GM18951 (cell line): ENCODE measurements around the gene GRB14.

Source experiments
- POLR2A ChIP-seq: IDR thresholded peaks from 4 replicates; pipeline ENCODE4 v1.6.1; 2011; ENCODE audit warnings: mild to moderate bottlenecking; ENCODE audit not compliant: insufficient read length, insufficient read depth; ENCODE audit errors: extremely low read depth
- in situ Hi-C: fragments of 300-500 bp; cut with MboI; formaldehyde crosslinking; loops from one replicate; pipeline ENCODE4 v1.12.0; 2022; ENCODE audit warnings: low sequenced_read_pairs, mixed read lengths, inconsistent platforms; ENCODE audit not compliant: unreplicated experiment

Gene GRB14

DNA sequence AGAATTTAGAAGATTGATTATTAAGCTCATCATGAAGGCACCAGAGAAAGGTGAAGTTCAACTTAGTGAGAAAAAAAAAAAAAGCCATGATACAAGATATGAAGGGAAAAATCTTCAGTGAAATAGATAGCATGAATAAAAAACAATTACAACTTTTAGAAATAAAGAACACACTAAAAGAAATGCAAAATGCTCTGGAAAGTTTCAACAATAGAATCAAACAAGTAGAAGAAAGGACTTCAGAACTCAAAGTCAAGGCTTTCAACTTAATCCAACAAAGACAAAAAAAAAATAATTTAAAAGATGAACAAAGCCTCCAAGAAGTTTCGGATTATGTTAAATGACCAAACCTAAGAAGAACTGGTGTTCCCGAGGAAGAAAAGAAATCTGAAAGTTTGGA is 105.5 kb downstream of the GRB14 start:
- in situ Hi-C loops = no loop called here
- TF ChIP-seq POLR2A = no peak

DNA sequence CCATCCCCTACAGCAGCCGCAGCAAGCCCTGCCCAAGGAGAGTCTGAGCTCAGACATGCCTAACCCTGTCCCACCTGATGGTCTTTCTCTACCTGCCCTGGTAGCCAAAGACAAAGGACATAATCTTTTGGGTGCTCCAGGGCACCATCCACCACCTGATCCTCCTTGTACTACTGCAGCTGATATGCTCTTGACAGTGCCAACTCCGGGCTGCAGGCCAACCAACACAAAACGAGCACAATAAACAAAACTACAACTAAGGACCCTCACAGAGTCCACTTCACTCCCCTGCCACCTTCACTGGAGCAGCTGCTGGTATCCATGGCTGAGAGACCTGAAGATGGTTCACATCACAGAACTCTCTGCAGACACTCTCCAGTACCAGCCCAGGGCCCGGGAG is 106.3 kb downstream of the GRB14 start:
- TF ChIP-seq POLR2A = no peak
- in situ Hi-C loops = no loop called here

DNA sequence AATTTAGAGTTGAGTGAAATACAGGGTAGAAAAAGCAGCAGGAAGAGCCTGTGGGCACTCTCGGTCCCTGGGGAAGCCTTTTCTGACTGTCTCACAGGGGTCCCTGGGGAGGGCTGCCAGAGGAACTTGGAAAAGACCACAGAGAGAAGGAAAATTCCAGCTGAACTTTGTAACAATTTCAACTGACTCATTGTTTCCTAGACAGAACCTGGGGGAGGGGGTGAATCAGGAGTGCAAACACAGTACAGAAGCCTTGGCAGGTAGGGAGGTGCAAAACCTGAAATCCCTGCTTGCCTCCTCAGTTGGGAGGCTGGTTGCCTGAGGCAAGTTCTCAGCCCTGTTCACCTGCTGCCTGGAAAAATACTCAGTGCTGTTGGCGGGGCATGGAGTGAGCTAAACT is 106.8 kb downstream of the GRB14 start:
- no peak for TF ChIP-seq POLR2A
- in situ Hi-C loops = no loop called here

DNA sequence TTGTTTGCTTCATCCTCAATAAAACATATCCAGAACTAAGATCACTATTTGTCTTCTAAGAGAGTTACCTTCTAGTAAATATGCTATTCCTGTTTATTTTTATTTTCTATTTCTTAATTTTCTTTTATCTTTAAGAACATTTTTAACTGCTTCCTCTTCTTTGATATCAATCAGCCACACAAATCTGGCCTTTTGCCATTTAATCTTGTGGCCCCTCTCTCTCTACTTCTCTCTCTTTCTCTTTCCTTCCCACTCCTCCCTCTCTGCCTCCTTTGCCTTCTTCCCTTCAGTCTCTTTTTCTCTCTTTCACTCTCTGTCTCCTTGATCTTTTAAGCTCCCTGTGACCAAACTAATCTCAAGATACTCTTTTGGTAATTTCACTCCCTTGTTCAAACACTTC is 108.4 kb downstream of the GRB14 start:
- TF ChIP-seq POLR2A = no peak
- in situ Hi-C loops = no loop called here

DNA sequence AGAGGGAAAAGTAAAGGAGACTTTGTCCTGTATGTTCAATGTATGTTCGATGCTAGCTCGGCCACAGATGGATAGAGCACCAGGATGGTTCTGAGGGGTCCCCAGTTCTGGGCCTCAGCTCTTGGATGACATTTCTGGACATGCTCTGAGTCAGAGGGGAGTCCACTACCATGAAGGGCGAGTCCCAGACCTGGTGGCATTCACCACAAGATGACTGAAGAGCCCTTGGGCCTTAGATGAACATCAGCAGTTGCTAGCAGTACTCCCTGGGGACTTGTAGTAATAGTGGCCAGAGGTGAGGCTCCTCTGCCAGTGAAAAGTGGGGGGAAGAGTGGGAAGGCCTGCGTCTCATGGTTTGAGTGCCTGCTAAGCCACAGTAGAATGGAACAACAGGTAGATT is 109.5 kb downstream of the GRB14 start:
- in situ Hi-C loops = no loop called here
- no peak for TF ChIP-seq POLR2A

DNA sequence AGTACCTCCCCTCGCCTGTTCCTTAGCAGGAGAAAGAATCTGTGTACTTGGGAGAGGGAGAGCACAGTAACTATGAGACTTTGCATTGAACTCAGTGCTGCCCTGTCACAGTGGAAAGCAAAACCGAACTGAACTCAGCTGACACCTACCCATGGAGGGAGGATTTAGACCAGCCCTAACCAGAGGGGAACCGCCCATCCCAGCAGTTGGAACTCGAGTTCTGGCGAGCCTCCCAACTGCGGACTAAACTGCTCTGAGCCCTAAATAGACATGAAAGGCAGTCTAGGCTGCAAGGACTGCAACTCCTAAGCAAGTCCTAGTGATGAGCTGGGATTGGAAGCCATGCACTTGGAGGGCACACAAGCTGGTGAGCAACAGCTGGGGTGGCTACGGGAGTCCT is 110.4 kb downstream of the GRB14 start:
- TF ChIP-seq POLR2A = no peak
- in situ Hi-C loops = no loop called here

DNA sequence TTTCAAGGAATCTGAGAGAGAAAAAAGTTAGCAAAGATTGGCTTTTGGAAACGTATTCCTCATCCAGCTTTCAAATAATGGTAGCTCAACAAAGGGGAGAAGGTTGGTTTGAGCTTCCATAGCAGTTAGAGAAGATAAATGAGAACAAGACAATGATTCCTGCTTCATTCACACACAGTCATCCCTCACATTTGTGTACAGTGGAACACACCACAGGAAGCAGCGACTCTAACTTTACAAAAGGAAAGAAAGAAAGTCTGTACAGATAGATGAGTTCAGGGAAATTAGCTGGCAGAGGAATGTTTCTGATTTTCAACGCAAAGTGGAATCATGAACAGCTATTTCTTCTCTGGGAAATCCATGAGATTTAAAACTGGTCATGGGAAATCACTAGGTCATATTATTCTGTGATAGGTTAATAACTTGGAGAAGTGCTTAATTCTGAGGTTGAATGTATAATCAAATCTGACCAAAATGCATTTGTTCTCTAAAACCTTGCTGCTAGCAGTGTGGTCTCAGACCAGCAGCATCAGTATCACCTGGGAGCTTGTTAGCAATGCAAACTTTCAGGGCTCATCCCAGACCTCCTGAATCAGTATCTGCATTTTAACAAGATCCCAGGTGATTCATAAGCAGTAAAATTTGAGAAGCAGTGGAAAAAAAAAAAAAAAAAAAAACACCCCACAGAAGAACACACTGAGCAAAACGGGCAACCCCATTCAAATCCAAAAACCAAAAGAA is 112.0 kb downstream of the GRB14 start:
- in situ Hi-C loops = no loop called here
- TF ChIP-seq POLR2A = no peak

DNA sequence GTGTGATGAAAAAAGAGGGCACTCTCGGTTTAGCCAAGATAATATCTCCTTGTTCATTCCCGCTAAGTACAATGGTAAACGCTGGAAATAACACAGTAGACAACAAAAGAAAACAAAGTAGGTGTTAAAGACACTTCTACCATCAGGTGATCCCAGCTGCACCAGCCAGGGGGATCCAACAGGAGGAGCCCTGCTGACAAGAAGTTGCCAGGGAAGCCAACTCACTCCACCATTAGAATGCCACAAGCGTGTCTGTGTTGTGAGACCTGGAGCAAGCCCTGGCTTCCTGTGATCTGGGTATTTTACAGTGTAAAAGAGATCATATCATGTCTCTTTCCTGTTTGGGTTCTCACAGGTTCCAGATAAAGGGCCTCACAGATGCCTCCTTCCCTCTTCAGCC is 117.0 kb downstream of the GRB14 start:
- TF ChIP-seq POLR2A = no peak
- in situ Hi-C loops = no loop called here

DNA sequence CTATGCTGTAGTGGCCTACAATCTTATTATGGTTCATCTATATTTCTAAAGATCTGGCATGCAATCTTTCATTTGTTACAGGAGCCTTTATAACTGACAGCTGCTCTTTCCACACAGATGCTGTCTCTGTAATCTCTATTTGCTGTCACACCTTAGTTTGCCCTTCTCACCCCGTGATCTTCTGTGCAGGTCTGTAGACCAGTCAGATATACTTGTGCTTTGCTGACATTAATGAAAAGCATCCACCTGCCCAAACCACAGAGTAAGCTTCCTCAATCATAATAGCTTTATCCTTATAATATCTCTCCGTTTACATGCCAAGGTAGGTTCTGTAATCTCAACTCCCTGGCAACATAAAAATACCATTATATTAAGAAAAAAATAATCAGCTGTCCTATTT is 122.4 kb downstream of the GRB14 start:
- TF ChIP-seq POLR2A = no peak
- in situ Hi-C loops = no loop called here

DNA sequence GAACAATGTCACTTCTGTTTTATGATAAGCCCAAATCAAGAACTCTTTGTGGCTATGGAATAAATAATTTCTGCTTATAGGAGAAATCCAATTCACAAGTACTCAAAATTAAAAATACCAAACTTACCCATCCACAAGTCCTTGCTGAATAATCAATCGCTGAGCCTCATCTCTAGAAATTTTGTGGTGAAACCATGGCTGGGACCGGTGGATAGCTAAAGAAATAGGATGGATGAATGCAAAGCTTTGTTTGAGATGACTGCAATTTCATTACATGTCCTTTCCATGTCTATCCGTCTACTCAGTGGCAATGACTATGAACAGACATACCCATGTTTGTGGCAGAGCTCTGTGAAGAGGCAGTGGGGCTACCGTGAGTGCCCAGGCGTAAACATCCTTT is 124.4 kb downstream of the GRB14 start:
- TF ChIP-seq POLR2A = no peak
- in situ Hi-C loops = no loop called here

DNA sequence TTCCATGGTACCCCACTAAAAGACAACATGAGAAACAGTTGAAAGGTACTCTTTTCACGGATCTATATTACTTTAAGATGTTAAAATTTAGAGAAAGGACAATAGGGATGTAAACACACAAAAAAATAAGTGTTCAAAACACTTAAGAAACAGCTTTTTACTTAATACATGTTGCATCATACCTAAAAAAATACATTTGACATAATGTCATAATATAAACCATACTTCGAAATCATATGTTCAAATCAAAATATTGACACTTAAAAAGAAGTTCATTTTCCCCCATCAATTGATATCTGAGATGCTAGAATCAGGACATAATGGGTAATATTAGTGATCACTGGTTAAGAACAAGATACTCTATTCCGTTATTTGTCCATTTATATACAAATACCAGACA is 124.9 kb downstream of the GRB14 start:
- TF ChIP-seq POLR2A = no peak
- in situ Hi-C loops = no loop called here

DNA sequence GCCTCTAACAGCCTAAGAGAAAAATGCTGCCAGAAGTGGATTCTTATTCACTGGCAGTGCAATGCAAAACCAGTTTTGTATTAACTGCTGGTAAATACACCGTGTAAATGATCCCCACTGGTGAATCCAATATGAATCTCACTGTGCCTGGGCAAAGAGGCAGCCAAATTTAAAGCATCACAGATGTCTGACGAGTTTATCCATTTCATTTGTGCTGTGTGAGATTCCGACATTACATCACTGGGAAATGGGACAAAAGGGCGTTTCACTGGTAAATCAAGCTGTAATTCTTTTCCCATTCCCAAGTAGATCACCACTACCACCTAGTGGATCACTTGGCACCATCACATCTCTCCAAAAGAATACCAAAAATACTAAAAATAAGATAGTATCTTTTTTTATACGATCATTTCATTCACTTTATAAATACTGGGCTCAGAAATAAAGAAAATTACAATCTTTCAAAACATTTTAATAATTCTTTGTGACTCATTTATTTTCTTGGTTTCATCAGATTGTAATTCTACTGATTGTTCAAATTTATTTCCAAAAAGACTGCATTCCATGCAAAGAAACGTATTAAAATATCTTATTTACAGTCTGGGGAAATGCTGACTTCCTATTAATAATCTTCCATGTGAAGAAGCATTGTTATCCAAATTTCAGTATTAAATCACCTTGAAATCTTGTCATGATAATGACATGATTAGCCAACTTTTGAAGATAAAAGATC is 125.6 kb downstream of the GRB14 start:
- in situ Hi-C loops = no loop called here
- TF ChIP-seq POLR2A = no peak

DNA sequence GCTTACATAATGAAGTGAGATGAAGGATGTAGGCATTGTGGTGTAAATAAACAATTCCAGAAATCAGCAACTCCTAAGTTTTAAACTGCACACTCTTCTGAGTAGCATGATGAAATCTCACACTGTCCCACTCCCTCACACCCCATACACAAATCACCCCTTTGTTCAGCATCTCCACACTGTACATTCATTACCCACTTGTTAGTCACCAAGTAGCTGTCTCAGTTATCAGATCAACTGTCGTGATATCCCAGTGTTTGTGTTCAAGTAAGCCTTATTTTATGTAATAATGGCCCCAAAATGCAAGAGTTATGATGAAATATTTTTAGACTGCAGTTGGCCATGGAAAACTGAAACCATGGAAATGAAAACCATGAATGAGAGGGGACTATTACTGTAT is 135.7 kb downstream of the GRB14 start:
- TF ChIP-seq POLR2A = no peak
- in situ Hi-C loops = no loop called here

DNA sequence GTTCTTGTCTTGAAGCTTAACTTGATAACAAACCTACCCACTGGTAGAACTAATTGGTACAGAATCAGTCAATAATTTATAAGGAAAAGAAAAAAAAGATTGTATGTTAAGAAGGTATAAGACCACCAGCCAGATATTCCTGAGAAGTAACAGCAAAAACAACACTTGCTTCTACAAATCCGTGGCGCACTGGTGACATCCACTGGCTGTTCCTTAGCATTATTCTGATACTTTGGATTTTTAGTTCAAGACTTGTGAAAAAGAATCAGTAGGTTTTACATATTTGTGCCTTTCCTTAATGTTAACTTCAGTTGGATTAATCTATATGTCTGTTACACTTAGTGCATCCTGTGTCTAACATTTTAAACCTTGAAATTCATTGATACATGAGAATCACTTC is 141.8 kb downstream of the GRB14 start:
- TF ChIP-seq POLR2A = no peak
- in situ Hi-C loops = no loop called here
